Measurements from ENCODE around the gene BBS9. TPM values are rescaled to one million over a fixed set of nuclear protein-coding genes. Genes with fewer than 3 reads are reported as not detected.
A peak's percentile ranks its signal among the peaks of the same experiment; 100 is the strongest.
"Not testable (repeated sequence)": the region's sequence is repeated elsewhere in the genome, so short reads cannot be mapped to it uniquely, and the experiment has no call there.

BBS9 gene
- total RNA-seq, 1 experiment from 2014 or later = 9.4 TPM

DNA sequence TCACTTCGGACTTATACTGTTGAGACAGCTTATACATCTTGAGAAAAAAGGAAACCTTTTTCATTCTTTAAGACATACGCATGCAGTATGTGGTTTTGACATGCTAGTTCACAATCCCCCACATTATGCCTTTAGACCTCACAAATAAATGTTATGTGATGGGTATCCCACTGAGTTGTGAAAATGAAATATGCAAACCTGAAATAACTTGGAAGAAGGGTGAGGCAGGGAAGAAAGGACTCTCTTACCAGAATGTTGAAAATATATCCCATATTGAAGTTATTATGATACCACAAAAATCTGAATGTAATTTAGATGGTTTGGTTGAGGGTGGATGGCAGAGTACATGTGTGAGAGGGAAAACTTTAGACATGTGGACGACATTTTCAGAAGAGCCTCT lies 379.8 kb downstream of the BBS9 start:
- no TSS peak for BruUV-seq (replicated peaks)
- TF ChIP-seq, protein P1, sequence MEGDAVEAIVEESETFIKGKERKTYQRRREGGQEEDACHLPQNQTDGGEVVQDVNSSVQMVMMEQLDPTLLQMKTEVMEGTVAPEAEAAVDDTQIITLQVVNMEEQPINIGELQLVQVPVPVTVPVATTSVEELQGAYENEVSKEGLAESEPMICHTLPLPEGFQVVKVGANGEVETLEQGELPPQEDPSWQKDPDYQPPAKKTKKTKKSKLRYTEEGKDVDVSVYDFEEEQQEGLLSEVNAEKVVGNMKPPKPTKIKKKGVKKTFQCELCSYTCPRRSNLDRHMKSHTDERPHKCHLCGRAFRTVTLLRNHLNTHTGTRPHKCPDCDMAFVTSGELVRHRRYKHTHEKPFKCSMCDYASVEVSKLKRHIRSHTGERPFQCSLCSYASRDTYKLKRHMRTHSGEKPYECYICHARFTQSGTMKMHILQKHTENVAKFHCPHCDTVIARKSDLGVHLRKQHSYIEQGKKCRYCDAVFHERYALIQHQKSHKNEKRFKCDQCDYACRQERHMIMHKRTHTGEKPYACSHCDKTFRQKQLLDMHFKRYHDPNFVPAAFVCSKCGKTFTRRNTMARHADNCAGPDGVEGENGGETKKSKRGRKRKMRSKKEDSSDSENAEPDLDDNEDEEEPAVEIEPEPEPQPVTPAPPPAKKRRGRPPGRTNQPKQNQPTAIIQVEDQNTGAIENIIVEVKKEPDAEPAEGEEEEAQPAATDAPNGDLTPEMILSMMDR (IDR thresholded peaks at IDR 0.05; ENCODE audit: unreplicated experiment) = no peak
- H3K27me3 Mint-ChIP-seq (ENCODE audit: unreplicated experiment) = no peaks in the 10 kb centered on the region
- H3K4me1 Mint-ChIP-seq (ENCODE audit: low read depth, unreplicated experiment) = no peaks in the 10 kb centered on the region
- DNase-seq = no peak
- no peaks in the 10 kb centered on the region for H3K36me3 Mint-ChIP-seq (ENCODE audit: insufficient read depth, unreplicated experiment)
- H3K9me3 Mint-ChIP-seq (ENCODE audit: low read depth, unreplicated experiment) = no peaks in the 10 kb centered on the region
- H3K4me3 Mint-ChIP-seq (ENCODE audit: low read depth, unreplicated experiment) = no peak overlapping the region
- intact Hi-C loops (cut with micrococcal nuclease; ENCODE audit: unreplicated experiment) = no loop called here
- H3K27ac Mint-ChIP-seq (ENCODE audit: unreplicated experiment) = no peak overlapping the region
- CTCF ChIA-PET = no interaction called here

- TF ChIP-seq, protein P1 (IDR thresholded peaks at IDR 0.05; ENCODE audit: unreplicated experiment) = no peak
- CTCF ChIA-PET = no interaction called here
- H3K27ac Mint-ChIP-seq (ENCODE audit: unreplicated experiment) = no peak overlapping the region
- intact Hi-C loops (cut with micrococcal nuclease; ENCODE audit: unreplicated experiment) = no loop called here
- no peaks in the 10 kb centered on the region for H3K9me3 Mint-ChIP-seq (ENCODE audit: low read depth, unreplicated experiment)
- BruUV-seq (replicated peaks) = no TSS peak
- no peak overlapping the region for H3K4me3 Mint-ChIP-seq (ENCODE audit: low read depth, unreplicated experiment)
- no peaks in the 10 kb centered on the region for H3K36me3 Mint-ChIP-seq (ENCODE audit: insufficient read depth, unreplicated experiment)
- no peaks in the 10 kb centered on the region for H3K4me1 Mint-ChIP-seq (ENCODE audit: low read depth, unreplicated experiment)
- no peaks in the 10 kb centered on the region for H3K27me3 Mint-ChIP-seq (ENCODE audit: unreplicated experiment)
- DNase-seq = no peak
These were observed 382.4 kb downstream of the BBS9 start for GRCh38 chr7:33511778-33512177.

DNA sequence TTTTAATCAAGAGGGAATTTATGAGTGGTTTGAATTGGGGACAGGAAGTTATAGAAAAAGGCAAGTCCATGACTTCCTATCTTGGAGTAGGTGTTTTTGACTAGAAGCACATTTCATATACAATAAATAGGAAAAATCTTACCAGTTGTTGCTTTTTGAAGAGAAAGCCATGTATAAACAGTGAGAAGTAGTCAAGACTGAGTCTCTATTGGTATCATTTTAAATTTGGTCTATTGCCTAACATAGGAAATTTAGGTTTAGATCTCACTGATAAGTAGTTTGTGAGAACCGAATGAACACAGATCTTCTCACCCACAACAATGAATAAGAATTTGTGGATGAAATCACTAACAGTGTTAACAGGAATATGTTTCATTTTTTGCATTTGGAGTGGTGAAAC lies 387.2 kb downstream of the BBS9 start:
- Mint-ChIP-seq H3K27ac (ENCODE audit: unreplicated experiment) (no peak overlapping the region), H3K9me3 (ENCODE audit: low read depth, unreplicated experiment) (no peaks in the 10 kb centered on the region), H3K27me3 (ENCODE audit: unreplicated experiment) (no peaks in the 10 kb centered on the region), H3K4me1 (ENCODE audit: low read depth, unreplicated experiment) (no peaks in the 10 kb centered on the region), H3K36me3 (ENCODE audit: insufficient read depth, unreplicated experiment) (no peaks in the 10 kb centered on the region), H3K4me3 (ENCODE audit: low read depth, unreplicated experiment) (no peak overlapping the region)
- BruUV-seq (replicated peaks) = no TSS peak
- CTCF ChIA-PET = no interaction called here
- DNase-seq = no peak
- TF ChIP-seq, protein P1 (IDR thresholded peaks at IDR 0.05; ENCODE audit: unreplicated experiment) = no peak
- intact Hi-C loops (cut with micrococcal nuclease; ENCODE audit: unreplicated experiment) = no loop called here

GRCh38 chr7:33517191-33517590 lies 387.8 kb downstream of the BBS9 start:
- Mint-ChIP-seq H3K4me1 (ENCODE audit: low read depth, unreplicated experiment) (no peaks in the 10 kb centered on the region), H3K27me3 (ENCODE audit: unreplicated experiment) (no peaks in the 10 kb centered on the region), H3K36me3 (ENCODE audit: insufficient read depth, unreplicated experiment) (no peaks in the 10 kb centered on the region), H3K27ac (ENCODE audit: unreplicated experiment) (no peak overlapping the region), H3K4me3 (ENCODE audit: low read depth, unreplicated experiment) (no peak overlapping the region), H3K9me3 (ENCODE audit: low read depth, unreplicated experiment) (no peaks in the 10 kb centered on the region)
- TF ChIP-seq, protein P1 (IDR thresholded peaks at IDR 0.05; ENCODE audit: unreplicated experiment) = no peak
- no peak for DNase-seq
- CTCF ChIA-PET = no interaction called here
- BruUV-seq (replicated peaks) = no TSS peak
- intact Hi-C loops (cut with micrococcal nuclease; ENCODE audit: unreplicated experiment) = no loop called here

- DNase-seq; intact Hi-C loops (cut with micrococcal nuclease; ENCODE audit: unreplicated experiment); H3K27ac Mint-ChIP-seq (ENCODE audit: unreplicated experiment); H3K4me1 Mint-ChIP-seq (ENCODE audit: low read depth, unreplicated experiment); CTCF ChIA-PET; BruUV-seq (replicated peaks); H3K9me3 Mint-ChIP-seq (ENCODE audit: low read depth, unreplicated experiment); H3K36me3 Mint-ChIP-seq (ENCODE audit: insufficient read depth, unreplicated experiment): not testable (repeated sequence)
- H3K4me3 Mint-ChIP-seq (ENCODE audit: low read depth, unreplicated experiment) = peak overlapping the region; percentile 50
- H3K27me3 Mint-ChIP-seq (ENCODE audit: unreplicated experiment) = peaks cover 11% of the 10 kb centered on the region
These were observed 397.6 kb downstream of the BBS9 start for GRCh38 chr7:33527008-33527407.

- not testable (repeated sequence) for H3K27ac Mint-ChIP-seq (ENCODE audit: unreplicated experiment)
These were observed 398.2 kb downstream of the BBS9 start for GRCh38 chr7:33527613-33528012.

More at GRCh38 chr7:33527613-33528012, 398.2 kb downstream of the BBS9 start:
- CTCF ChIA-PET; BruUV-seq (replicated peaks); H3K4me1 Mint-ChIP-seq (ENCODE audit: low read depth, unreplicated experiment); H3K36me3 Mint-ChIP-seq (ENCODE audit: insufficient read depth, unreplicated experiment); DNase-seq; H3K9me3 Mint-ChIP-seq (ENCODE audit: low read depth, unreplicated experiment); intact Hi-C loops (cut with micrococcal nuclease; ENCODE audit: unreplicated experiment): not testable (repeated sequence)
- peaks cover 11% of the 10 kb centered on the region for H3K27me3 Mint-ChIP-seq (ENCODE audit: unreplicated experiment)
- H3K4me3 Mint-ChIP-seq (ENCODE audit: low read depth, unreplicated experiment) = peak overlapping the region; percentile 50

All from Calu3 (cell line).